ENCODE results near the gene TAX1BP1.
A peak's percentile ranks its signal among the peaks of the same experiment; 100 is the strongest.
"Not testable (repeated sequence)": the region's sequence is repeated elsewhere in the genome, so short reads cannot be mapped to it uniquely, and the experiment has no call there.

The TAX1BP1 gene

GRCh38 chr7:27739301-27739908, 557 bp upstream of the TAX1BP1 start:
- H3K36me3 ChIP-seq (ENCODE audit: insufficient read depth, low read length): peaks cover 3% of the 10 kb centered on the region; the same call in 1 of the 2 replicates
- no peak for TF ChIP-seq CTCF (IDR thresholded peaks at IDR 0.05; ENCODE audit: borderline replicate concordance, extremely low read depth, low read length, poor library complexity, severe bottlenecking)
- no peak for TF ChIP-seq EZH2 (IDR thresholded peaks at IDR 0.05; ENCODE audit: borderline replicate concordance, low read depth, low read length, severe bottlenecking)
- H3K27ac ChIP-seq (ENCODE audit: low read length): peak overlapping the region; percentile 75
- H3K4me2 ChIP-seq (ENCODE audit: insufficient read depth, low read length): peak overlapping the region; percentile 74
- H3K4me1 ChIP-seq (ENCODE audit: insufficient read depth, low read length): peaks cover 21% of the 10 kb centered on the region
- peak overlapping the region; percentile 84 for H3K9ac ChIP-seq (ENCODE audit: low read depth, low read length)
- H3K79me2 ChIP-seq (ENCODE audit: insufficient read depth, low read length): peaks cover 36% of the 10 kb centered on the region
- DNase-seq (no peak), ATAC-seq (ENCODE audit: insufficient read depth, low read depth) (peak; percentile 46)
- no peaks in the 10 kb centered on the region for H3K27me3 ChIP-seq (ENCODE audit: insufficient read depth, low read length, poor library complexity)
- H4K20me1 ChIP-seq (ENCODE audit: insufficient read depth, low read length): peaks cover 6% of the 10 kb centered on the region; the same call in 1 of the 2 replicates
- no peaks in the 10 kb centered on the region for H3K9me3 ChIP-seq (ENCODE audit: insufficient read depth, low read length, severe bottlenecking)
- H3K4me3 ChIP-seq (ENCODE audit: low read depth in 1 of 2, low read length in 2 of 2): peak overlapping the region; percentile 83 to 93
- H2AFZ ChIP-seq (ENCODE audit: low read depth, low read length): peak overlapping the region; percentile 83

GRCh38 chr7:27740449-27741086, 606 bp downstream of the TAX1BP1 start:
- peaks cover 3% of the 10 kb centered on the region; the same call in 1 of the 2 replicates for H3K36me3 ChIP-seq (ENCODE audit: insufficient read depth, low read length)
- peak overlapping the region; percentile 83 to 93 for H3K4me3 ChIP-seq (ENCODE audit: low read depth in 1 of 2, low read length in 2 of 2)
- H4K20me1 ChIP-seq (ENCODE audit: insufficient read depth, low read length): peaks cover 11% of the 10 kb centered on the region
- peaks cover 25% of the 10 kb centered on the region for H3K4me1 ChIP-seq (ENCODE audit: insufficient read depth, low read length)
- H2AFZ ChIP-seq (ENCODE audit: low read depth, low read length): peak overlapping the region; percentile 83
- peak overlapping the region; percentile 84 for H3K9ac ChIP-seq (ENCODE audit: low read depth, low read length)
- H3K27me3 ChIP-seq (ENCODE audit: insufficient read depth, low read length, poor library complexity): no peaks in the 10 kb centered on the region
- no peaks in the 10 kb centered on the region for H3K9me3 ChIP-seq (ENCODE audit: insufficient read depth, low read length, severe bottlenecking)
- TF ChIP-seq CTCF (IDR thresholded peaks at IDR 0.05; ENCODE audit: borderline replicate concordance, extremely low read depth, low read length, poor library complexity, severe bottlenecking): no peak
- no peak for TF ChIP-seq EZH2 (IDR thresholded peaks at IDR 0.05; ENCODE audit: borderline replicate concordance, low read depth, low read length, severe bottlenecking)
- H3K27ac ChIP-seq (ENCODE audit: low read length): peak overlapping the region; percentile 88
- H3K79me2 ChIP-seq (ENCODE audit: insufficient read depth, low read length): peaks cover 47% of the 10 kb centered on the region
- ATAC-seq (ENCODE audit: insufficient read depth, low read depth) (peak; percentile 60), DNase-seq (peak; percentile 77)
- peak overlapping the region; percentile 74 for H3K4me2 ChIP-seq (ENCODE audit: insufficient read depth, low read length)

- not testable (repeated sequence) for H3K36me3 ChIP-seq (ENCODE audit: insufficient read depth, low read length); H3K4me3 ChIP-seq (ENCODE audit: low read depth in 1 of 2, low read length in 2 of 2); H3K9me3 ChIP-seq (ENCODE audit: insufficient read depth, low read length, severe bottlenecking); DNase-seq; H2AFZ ChIP-seq (ENCODE audit: low read depth, low read length); H3K9ac ChIP-seq (ENCODE audit: low read depth, low read length); H3K27me3 ChIP-seq (ENCODE audit: insufficient read depth, low read length, poor library complexity); H3K27ac ChIP-seq (ENCODE audit: low read length); ATAC-seq (ENCODE audit: insufficient read depth, low read depth); H3K4me2 ChIP-seq (ENCODE audit: insufficient read depth, low read length)
- Histone ChIP-seq H4K20me1 (ENCODE audit: insufficient read depth, low read length) (peaks cover 19% of the 10 kb centered on the region), H3K79me2 (ENCODE audit: insufficient read depth, low read length) (peaks cover 64% of the 10 kb centered on the region), H3K4me1 (ENCODE audit: insufficient read depth, low read length) (peaks cover 25% of the 10 kb centered on the region)
Observed at GRCh38 chr7:27742091-27742710, 2.2 kb downstream of the TAX1BP1 start.

GRCh38 chr7:27745064-27745583, 5.2 kb downstream of the TAX1BP1 start:
- Histone ChIP-seq H3K79me2 (ENCODE audit: insufficient read depth, low read length) (peaks cover 75% of the 10 kb centered on the region), H3K9me3 (ENCODE audit: insufficient read depth, low read length, severe bottlenecking) (no peaks in the 10 kb centered on the region), H2AFZ (ENCODE audit: low read depth, low read length) (no peak overlapping the region), H3K27ac (ENCODE audit: low read length) (0 out of 2 replicates have a peak overlapping the region, but pooled peaks have one; percentile 23), H3K27me3 (ENCODE audit: insufficient read depth, low read length, poor library complexity) (no peaks in the 10 kb centered on the region), H3K36me3 (ENCODE audit: insufficient read depth, low read length) (peaks cover 21% of the 10 kb centered on the region), H3K4me1 (ENCODE audit: insufficient read depth, low read length) (peaks cover 14% of the 10 kb centered on the region), H3K4me3 (ENCODE audit: low read depth in 1 of 2, low read length in 2 of 2) (no peak overlapping the region), H4K20me1 (ENCODE audit: insufficient read depth, low read length) (peaks cover 26% of the 10 kb centered on the region), H3K4me2 (ENCODE audit: insufficient read depth, low read length) (peak overlapping the region; percentile 41; the same call in 1 of the 2 replicates), H3K9ac (ENCODE audit: low read depth, low read length) (no peak overlapping the region)
- DNase-seq (no peak), ATAC-seq (ENCODE audit: insufficient read depth, low read depth) (peak; percentile 51; the same call in 2 of the 3 replicates)
- TF ChIP-seq CTCF (IDR thresholded peaks at IDR 0.05; ENCODE audit: borderline replicate concordance, extremely low read depth, low read length, poor library complexity, severe bottlenecking): peak; percentile 71
- TF ChIP-seq EZH2 (IDR thresholded peaks at IDR 0.05; ENCODE audit: borderline replicate concordance, low read depth, low read length, severe bottlenecking): no peak

Measured in DND-41 (cell line).